SK-N-SH treated with all-trans-retinoic acid at 6 μM for 48 hours (cell line): ENCODE data around the gene CHST2.

Experiments used
- ATAC-seq: fragments of 200-7000 bp; cut with Tn5 transposase; 3 replicates; pipeline ENCODE4 v1.9.1; 2020; ENCODE audit warnings: mild to moderate bottlenecking, moderate library complexity
- ARNTL ChIP-seq: fragments of 450-650 bp; formaldehyde crosslinking; IDR thresholded peaks from 2 replicates; pipeline ENCODE4 v1.5.0; 2020; ENCODE audit warnings: low read depth, mild to moderate bottlenecking, moderate library complexity, borderline replicate concordance
- BACH2 ChIP-seq: fragments of 250-450 bp; sonication (Bioruptor Pico); IDR thresholded peaks from 2 replicates; pipeline ENCODE4 v1.9.0; 2021; ENCODE audit warnings: mild to moderate bottlenecking, borderline replicate concordance
- CSDC2 ChIP-seq: fragments of 250-450 bp; sonication (Bioruptor Pico); IDR thresholded peaks from 2 replicates; pipeline ENCODE4 v1.5.0; 2020; ENCODE audit warnings: mild to moderate bottlenecking, moderate library complexity
- ESRRG ChIP-seq: fragments of 250-450 bp; sonication (Bioruptor Pico); IDR thresholded peaks from 2 replicates; pipeline ENCODE4 v1.6.1; 2021; ENCODE audit warnings: mild to moderate bottlenecking
- GLIS3 ChIP-seq: fragments of 250-450 bp; sonication (Bioruptor Pico); IDR thresholded peaks from 2 replicates; pipeline ENCODE4 v1.5.0; 2020; ENCODE audit warnings: mild to moderate bottlenecking, moderate library complexity
- ISL1 ChIP-seq: fragments of 250-450 bp; sonication (Bioruptor Pico); IDR thresholded peaks from 2 replicates; pipeline ENCODE4 v2.1.2; 2022; ENCODE audit warnings: mild to moderate bottlenecking, moderate library complexity
- OSR1 ChIP-seq: fragments of 250-450 bp; sonication (Bioruptor Pico); IDR thresholded peaks from 2 replicates; pipeline ENCODE4 v1.8.0; 2022; ENCODE audit warnings: moderate library complexity, mild to moderate bottlenecking, inconsistent platforms
- POU6F1 ChIP-seq: fragments of 250-450 bp; sonication (Bioruptor Pico); IDR thresholded peaks from 2 replicates; pipeline ENCODE4 v1.8.0; 2021; ENCODE audit warnings: low read depth, mild to moderate bottlenecking, moderate library complexity, borderline replicate concordance
- RARB ChIP-seq: fragments of 250-450 bp; sonication (Bioruptor Pico); IDR thresholded peaks from 2 replicates; pipeline ENCODE4 v1.8.0; 2021; ENCODE audit warnings: mild to moderate bottlenecking, moderate library complexity
- SNAI2 ChIP-seq: fragments of 250-450 bp; sonication (Bioruptor Pico); IDR thresholded peaks from 2 replicates; pipeline ENCODE4 v1.5.0; 2020; ENCODE audit warnings: mild to moderate bottlenecking, moderate library complexity
- TOX ChIP-seq: fragments of 250-450 bp; sonication (Bioruptor Pico); IDR thresholded peaks from 2 replicates; pipeline ENCODE4 v1.8.0; 2021; ENCODE audit warnings: mild to moderate bottlenecking, moderate library complexity, borderline replicate concordance
- ZC3H10 ChIP-seq: fragments of 250-450 bp; sonication (Bioruptor Pico); IDR thresholded peaks from 2 replicates; pipeline ENCODE4 v1.5.1; 2021; ENCODE audit warnings: mild to moderate bottlenecking, moderate library complexity
- ZFP3 ChIP-seq: fragments of 250-450 bp; sonication (Bioruptor Pico); IDR thresholded peaks from 2 replicates; pipeline ENCODE4 v1.5.0; 2020; ENCODE audit warnings: mild to moderate bottlenecking, moderate library complexity
- ZFP30 ChIP-seq: fragments of 450-650 bp; formaldehyde crosslinking; IDR thresholded peaks from 2 replicates; pipeline ENCODE4 v1.5.0; 2022; ENCODE audit warnings: mild to moderate bottlenecking, moderate library complexity
- ZNF70 ChIP-seq: fragments of 450-650 bp; formaldehyde crosslinking; IDR thresholded peaks from 2 replicates; pipeline ENCODE4 v1.5.0; 2020; ENCODE audit warnings: mild to moderate bottlenecking, moderate library complexity
- TF ChIP-seq, protein P1 (sequence below): fragments of 250-450 bp; sonication (Bioruptor Pico); IDR thresholded peaks from 2 replicates; pipeline ENCODE4 v1.5.1; 2020; ENCODE audit warnings: low read depth, mild to moderate bottlenecking, moderate library complexity
- TF ChIP-seq, protein P2 (sequence below): fragments of 250-450 bp; sonication (Bioruptor Pico); IDR thresholded peaks from 2 replicates; pipeline ENCODE4 v1.8.0; 2020; ENCODE audit warnings: mild to moderate bottlenecking, moderate library complexity, borderline replicate concordance
- TF ChIP-seq, protein P3 (sequence below): fragments of 250-450 bp; sonication (Bioruptor Pico); IDR thresholded peaks from 2 replicates; pipeline ENCODE4 v1.5.1; 2021; ENCODE audit warnings: mild to moderate bottlenecking, moderate library complexity
- TF ChIP-seq, protein P4 (sequence below): fragments of 250-450 bp; sonication (Bioruptor Pico); IDR thresholded peaks from 2 replicates; pipeline ENCODE4 v1.5.0; 2020; ENCODE audit warnings: mild to moderate bottlenecking, moderate library complexity

CHST2 gene

DNA sequence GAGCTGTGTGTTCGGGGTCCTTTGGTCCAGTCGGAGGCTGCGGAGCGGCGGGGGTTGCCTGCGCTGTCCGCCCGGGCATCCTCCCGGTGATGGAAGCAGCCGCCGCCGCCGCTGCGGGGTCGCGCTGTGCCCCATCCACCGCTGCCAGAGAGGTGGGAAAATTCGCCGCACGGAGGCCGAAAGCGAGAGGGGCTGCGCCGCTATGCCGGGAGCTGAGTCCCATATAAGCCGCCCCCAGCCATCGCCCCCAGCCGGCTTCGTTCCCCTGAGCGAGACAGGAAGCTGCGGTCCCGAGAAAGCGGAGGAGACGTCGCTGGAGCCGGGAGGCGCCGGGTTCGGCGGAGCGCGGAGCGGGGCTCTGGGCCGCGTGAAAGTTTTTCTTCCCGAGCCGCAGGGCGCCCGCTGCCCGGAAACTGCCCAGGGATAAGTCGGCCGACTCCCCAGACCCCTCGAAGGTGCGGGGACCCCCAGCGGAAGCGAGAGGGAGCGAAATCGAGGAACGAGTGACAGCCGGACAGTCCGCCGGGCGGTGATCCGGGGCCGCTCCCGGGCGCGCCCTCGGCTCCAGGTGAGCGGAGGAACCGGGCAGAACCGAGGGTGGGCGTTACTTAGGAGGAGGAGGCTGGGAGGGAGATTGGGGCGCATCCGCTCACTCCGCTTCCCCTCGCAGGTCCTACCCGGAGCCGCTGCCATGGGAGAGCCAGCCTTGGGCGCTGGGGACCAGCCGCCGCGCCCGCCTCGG is 574 bp downstream of the CHST2 start:
- TF ChIP-seq, protein P1, sequence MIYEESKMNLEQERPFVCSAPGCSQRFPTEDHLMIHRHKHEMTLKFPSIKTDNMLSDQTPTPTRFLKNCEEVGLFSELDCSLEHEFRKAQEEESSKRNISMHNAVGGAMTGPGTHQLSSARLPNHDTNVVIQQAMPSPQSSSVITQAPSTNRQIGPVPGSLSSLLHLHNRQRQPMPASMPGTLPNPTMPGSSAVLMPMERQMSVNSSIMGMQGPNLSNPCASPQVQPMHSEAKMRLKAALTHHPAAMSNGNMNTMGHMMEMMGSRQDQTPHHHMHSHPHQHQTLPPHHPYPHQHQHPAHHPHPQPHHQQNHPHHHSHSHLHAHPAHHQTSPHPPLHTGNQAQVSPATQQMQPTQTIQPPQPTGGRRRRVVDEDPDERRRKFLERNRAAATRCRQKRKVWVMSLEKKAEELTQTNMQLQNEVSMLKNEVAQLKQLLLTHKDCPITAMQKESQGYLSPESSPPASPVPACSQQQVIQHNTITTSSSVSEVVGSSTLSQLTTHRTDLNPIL (CRISPR knock-in tag): no peak
- no peak for TF ChIP-seq ISL1 (CRISPR knock-in tag)
- no peak for TF ChIP-seq ZNF70 (CRISPR knock-in tag)
- no peak for TF ChIP-seq ARNTL (CRISPR knock-in tag)
- TF ChIP-seq BACH2 (CRISPR knock-in tag): no peak
- TF ChIP-seq, protein P2, sequence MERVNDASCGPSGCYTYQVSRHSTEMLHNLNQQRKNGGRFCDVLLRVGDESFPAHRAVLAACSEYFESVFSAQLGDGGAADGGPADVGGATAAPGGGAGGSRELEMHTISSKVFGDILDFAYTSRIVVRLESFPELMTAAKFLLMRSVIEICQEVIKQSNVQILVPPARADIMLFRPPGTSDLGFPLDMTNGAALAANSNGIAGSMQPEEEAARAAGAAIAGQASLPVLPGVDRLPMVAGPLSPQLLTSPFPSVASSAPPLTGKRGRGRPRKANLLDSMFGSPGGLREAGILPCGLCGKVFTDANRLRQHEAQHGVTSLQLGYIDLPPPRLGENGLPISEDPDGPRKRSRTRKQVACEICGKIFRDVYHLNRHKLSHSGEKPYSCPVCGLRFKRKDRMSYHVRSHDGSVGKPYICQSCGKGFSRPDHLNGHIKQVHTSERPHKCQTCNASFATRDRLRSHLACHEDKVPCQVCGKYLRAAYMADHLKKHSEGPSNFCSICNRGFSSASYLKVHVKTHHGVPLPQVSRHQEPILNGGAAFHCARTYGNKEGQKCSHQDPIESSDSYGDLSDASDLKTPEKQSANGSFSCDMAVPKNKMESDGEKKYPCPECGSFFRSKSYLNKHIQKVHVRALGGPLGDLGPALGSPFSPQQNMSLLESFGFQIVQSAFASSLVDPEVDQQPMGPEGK (CRISPR knock-in tag): no peak
- no peak for TF ChIP-seq ZFP30 (CRISPR knock-in tag)
- ATAC-seq: peak; percentile 51

DNA sequence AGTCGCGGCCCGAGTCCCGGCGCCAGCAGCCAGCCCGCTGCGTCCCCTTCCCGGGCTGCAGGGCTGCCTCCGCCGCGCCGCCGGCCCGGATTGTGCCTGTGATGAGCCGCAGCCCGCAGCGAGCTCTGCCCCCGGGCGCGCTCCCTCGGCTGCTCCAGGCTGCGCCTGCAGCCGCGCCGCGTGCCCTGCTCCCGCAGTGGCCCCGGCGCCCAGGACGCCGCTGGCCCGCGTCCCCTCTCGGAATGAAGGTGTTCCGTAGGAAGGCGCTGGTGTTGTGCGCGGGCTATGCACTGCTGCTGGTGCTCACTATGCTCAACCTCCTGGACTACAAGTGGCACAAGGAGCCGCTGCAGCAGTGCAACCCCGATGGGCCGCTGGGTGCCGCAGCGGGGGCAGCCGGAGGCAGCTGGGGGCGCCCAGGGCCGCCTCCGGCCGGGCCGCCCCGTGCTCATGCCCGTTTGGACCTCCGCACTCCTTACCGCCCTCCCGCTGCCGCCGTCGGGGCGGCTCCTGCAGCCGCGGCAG is 1.2 kb downstream of the CHST2 start:
- TF ChIP-seq CSDC2 (CRISPR knock-in tag) (no peak), ARNTL (CRISPR knock-in tag) (no peak), ISL1 (CRISPR knock-in tag) (no peak), TOX (CRISPR knock-in tag) (no peak)
- TF ChIP-seq, protein P3, sequence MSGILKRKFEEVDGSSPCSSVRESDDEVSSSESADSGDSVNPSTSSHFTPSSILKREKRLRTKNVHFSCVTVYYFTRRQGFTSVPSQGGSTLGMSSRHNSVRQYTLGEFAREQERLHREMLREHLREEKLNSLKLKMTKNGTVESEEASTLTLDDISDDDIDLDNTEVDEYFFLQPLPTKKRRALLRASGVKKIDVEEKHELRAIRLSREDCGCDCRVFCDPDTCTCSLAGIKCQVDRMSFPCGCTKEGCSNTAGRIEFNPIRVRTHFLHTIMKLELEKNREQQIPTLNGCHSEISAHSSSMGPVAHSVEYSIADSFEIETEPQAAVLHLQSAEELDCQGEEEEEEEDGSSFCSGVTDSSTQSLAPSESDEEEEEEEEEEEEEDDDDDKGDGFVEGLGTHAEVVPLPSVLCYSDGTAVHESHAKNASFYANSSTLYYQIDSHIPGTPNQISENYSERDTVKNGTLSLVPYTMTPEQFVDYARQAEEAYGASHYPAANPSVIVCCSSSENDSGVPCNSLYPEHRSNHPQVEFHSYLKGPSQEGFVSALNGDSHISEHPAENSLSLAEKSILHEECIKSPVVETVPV (CRISPR knock-in tag): no peak
- TF ChIP-seq, all 23 proteins: peak for 0
- peak; percentile 31 for ATAC-seq

- no peak for TF ChIP-seq ESRRG (CRISPR knock-in tag)
- TF ChIP-seq POU6F1 (CRISPR knock-in tag): no peak
- TF ChIP-seq ARNTL (CRISPR knock-in tag): no peak
- TF ChIP-seq ZC3H10 (CRISPR knock-in tag): no peak
- no peak for TF ChIP-seq RARB (CRISPR knock-in tag)
- TF ChIP-seq, protein P3 (CRISPR knock-in tag): no peak
- TF ChIP-seq, protein P4, sequence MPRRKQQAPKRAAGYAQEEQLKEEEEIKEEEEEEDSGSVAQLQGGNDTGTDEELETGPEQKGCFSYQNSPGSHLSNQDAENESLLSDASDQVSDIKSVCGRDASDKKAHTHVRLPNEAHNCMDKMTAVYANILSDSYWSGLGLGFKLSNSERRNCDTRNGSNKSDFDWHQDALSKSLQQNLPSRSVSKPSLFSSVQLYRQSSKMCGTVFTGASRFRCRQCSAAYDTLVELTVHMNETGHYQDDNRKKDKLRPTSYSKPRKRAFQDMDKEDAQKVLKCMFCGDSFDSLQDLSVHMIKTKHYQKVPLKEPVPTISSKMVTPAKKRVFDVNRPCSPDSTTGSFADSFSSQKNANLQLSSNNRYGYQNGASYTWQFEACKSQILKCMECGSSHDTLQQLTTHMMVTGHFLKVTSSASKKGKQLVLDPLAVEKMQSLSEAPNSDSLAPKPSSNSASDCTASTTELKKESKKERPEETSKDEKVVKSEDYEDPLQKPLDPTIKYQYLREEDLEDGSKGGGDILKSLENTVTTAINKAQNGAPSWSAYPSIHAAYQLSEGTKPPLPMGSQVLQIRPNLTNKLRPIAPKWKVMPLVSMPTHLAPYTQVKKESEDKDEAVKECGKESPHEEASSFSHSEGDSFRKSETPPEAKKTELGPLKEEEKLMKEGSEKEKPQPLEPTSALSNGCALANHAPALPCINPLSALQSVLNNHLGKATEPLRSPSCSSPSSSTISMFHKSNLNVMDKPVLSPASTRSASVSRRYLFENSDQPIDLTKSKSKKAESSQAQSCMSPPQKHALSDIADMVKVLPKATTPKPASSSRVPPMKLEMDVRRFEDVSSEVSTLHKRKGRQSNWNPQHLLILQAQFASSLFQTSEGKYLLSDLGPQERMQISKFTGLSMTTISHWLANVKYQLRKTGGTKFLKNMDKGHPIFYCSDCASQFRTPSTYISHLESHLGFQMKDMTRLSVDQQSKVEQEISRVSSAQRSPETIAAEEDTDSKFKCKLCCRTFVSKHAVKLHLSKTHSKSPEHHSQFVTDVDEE (CRISPR knock-in tag): no peak
- no peak for TF ChIP-seq BACH2 (CRISPR knock-in tag)
- TF ChIP-seq ZFP3 (CRISPR knock-in tag): no peak
- no peak for TF ChIP-seq CSDC2 (CRISPR knock-in tag)
- no peak for TF ChIP-seq SNAI2 (CRISPR knock-in tag)
- TF ChIP-seq GLIS3 (CRISPR knock-in tag): no peak
- TF ChIP-seq OSR1 (CRISPR knock-in tag): no peak
- ATAC-seq: peak; percentile 57
Measured at GRCh38 chr3:143121241-143122088, 1.9 kb downstream of the CHST2 start.
